H1 (cell line): Measurements from ENCODE around the gene SND1. TPM values are rescaled to one million over a fixed set of nuclear protein-coding genes. Genes with fewer than 3 reads are reported as not detected.

Experiments used
- CTCF ChIA-PET: fragments of 300-600 bp; sonication (Branson Sonifier 250); formaldehyde crosslinking; loops from one replicate; lab custom pipeline; 2021; ENCODE audit not compliant: partially characterized antibody; lab: Charles Lee
- POLR2A ChIA-PET: fragments of 300-600 bp; sonication (Branson Sonifier 250); formaldehyde crosslinking; loops from one replicate; lab custom pipeline; 2021; ENCODE audit warnings: inconsistent platforms; ENCODE audit not compliant: partially characterized antibody; lab: Charles Lee
- DNase-seq, 2 experiments: peaks; one replicate each; pipeline versions ENCODE4 v3.0.0 to v3.0.0-alpha.2; 2010 to 2022; ENCODE audit warnings: low spot score in 2 of 2, low read depth in 1 of 2, mixed read lengths in 1 of 2
- FAIRE-seq: peaks from 2 replicates; lab custom pipeline; 2011; peaks lifted over from hg19 to GRCh38; lab: Jason Lieb, UNC
- H2AFZ ChIP-seq: 2 replicates; pipeline ENCODE4 v1.8.1; 2012; ENCODE audit warnings: low read length, inconsistent platforms
- H2AK5ac ChIP-seq: 2 replicates; pipeline ENCODE4 v1.6.1; 2013; ENCODE audit warnings: low read depth, low read length
- H2BK120ac ChIP-seq: replicated peaks from 2 replicates; pipeline ENCODE3; 2013; ENCODE audit warnings: low read depth, low read length, inconsistent platforms
- H2BK12ac ChIP-seq: 2 replicates; pipeline ENCODE4 v1.6.1; 2013; ENCODE audit warnings: low read depth, low read length
- H2BK15ac ChIP-seq: 2 replicates; pipeline ENCODE4 v1.6.1; 2013; ENCODE audit warnings: low read length
- H2BK20ac ChIP-seq: 2 replicates; pipeline ENCODE4 v1.6.1; 2013; ENCODE audit warnings: low read length
- H2BK5ac ChIP-seq: 2 replicates; pipeline ENCODE4 v1.6.1; 2013; ENCODE audit warnings: low read depth, low read length
- H3K14ac ChIP-seq: 2 replicates; pipeline ENCODE4 v1.6.1; 2013; ENCODE audit warnings: inconsistent platforms; ENCODE audit not compliant: insufficient read length
- H3K18ac ChIP-seq: 2 replicates; pipeline ENCODE4 v1.6.1; 2013; ENCODE audit warnings: low read length; ENCODE audit errors: extremely low read depth
- H3K23ac ChIP-seq: 2 replicates; pipeline ENCODE4 v1.6.1; 2013; ENCODE audit warnings: inconsistent platforms; ENCODE audit not compliant: insufficient read length
- H3K23me2 ChIP-seq: 2 replicates; pipeline ENCODE4 v1.6.1; 2013; ENCODE audit warnings: low read depth, low read length
- H3K27ac ChIP-seq: 2 replicates; pipeline ENCODE4 v1.6.1; 2011; ENCODE audit warnings: low read depth, low read length, inconsistent platforms
- H3K27me3 ChIP-seq, 4 experiments: replicated peaks in 1 of 4; 1 replicate in 1 of 4; 2 replicates in 3 of 4; pipeline versions ENCODE4 v1.6.1 to v1.8.1; 2011 to 2013; ENCODE audit warnings: low read length in 3 of 4, mild to moderate bottlenecking in 3 of 4, inconsistent platforms in 2 of 4, mixed read lengths in 2 of 4, moderate library complexity in 1 of 4; ENCODE audit not compliant: control insufficient read depth in 3 of 4, insufficient read depth in 3 of 4; ENCODE audit errors: extremely low read depth in 1 of 4
- H3K36me3 ChIP-seq, 4 experiments: 2 replicates each; pipeline versions ENCODE4 v1.6.1 to v1.8.1; 2011 to 2013; ENCODE audit warnings: mild to moderate bottlenecking in 4 of 4, low read length in 3 of 4, moderate library complexity in 2 of 4, control low read depth in 1 of 4, inconsistent platforms in 1 of 4; ENCODE audit not compliant: insufficient read depth in 4 of 4, control insufficient read depth in 2 of 4
- H3K4ac ChIP-seq: replicated peaks from 2 replicates; pipeline ENCODE3; 2013; ENCODE audit warnings: low read length, low read depth, mixed read lengths, inconsistent platforms; ENCODE audit not compliant: insufficient read length
- H3K4me1 ChIP-seq, 4 experiments: replicated peaks in 1 of 4; 1 replicate in 1 of 4; 2 replicates in 3 of 4; pipeline versions ENCODE4 v1.6.1 to v1.8.1; 2011 to 2013; ENCODE audit warnings: low read length in 3 of 4, inconsistent platforms in 2 of 4, mixed read lengths in 1 of 4; ENCODE audit not compliant: insufficient read depth in 4 of 4, control insufficient read depth in 3 of 4
- H3K4me2 ChIP-seq, 2 experiments: 2 replicates each; pipeline versions ENCODE4 v1.6.1 to v1.8.1; 2011 to 2013; ENCODE audit warnings: low read depth in 2 of 2, low read length in 2 of 2, control low read depth in 1 of 2, inconsistent platforms in 1 of 2, mild to moderate bottlenecking in 1 of 2; ENCODE audit not compliant: insufficient read depth in 1 of 2
- H3K4me3 ChIP-seq, 4 experiments: fragments of 200-600, 300-600 bp in 1 of 4; sonication (generic), shearing (Covaris generic), sonication (Bioruptor Twin) in 1 of 4; 2 replicates each; pipeline versions ENCODE4 v1.5.1 to v1.8.1; 2011 to 2016; ENCODE audit warnings: low read length in 4 of 4, low read depth in 3 of 4, control low read depth in 2 of 4, inconsistent platforms in 2 of 4, mild to moderate bottlenecking in 2 of 4, mixed read lengths in 1 of 4, moderate library complexity in 1 of 4; ENCODE audit not compliant: insufficient read depth in 2 of 4; ENCODE audit errors: extremely low read depth in 1 of 4
- H3K56ac ChIP-seq: replicated peaks from 2 replicates; pipeline ENCODE3; 2013; ENCODE audit warnings: low read depth, mild to moderate bottlenecking, mixed read lengths, low read length, inconsistent platforms; ENCODE audit not compliant: insufficient read length
- H3K79me1 ChIP-seq: 2 replicates; pipeline ENCODE4 v1.6.1; 2013; ENCODE audit warnings: low read depth, low read length, control low read depth
- H3K79me2 ChIP-seq, 2 experiments: 2 replicates each; pipeline versions ENCODE4 v1.6.1 to v1.8.1; 2012 to 2013; ENCODE audit warnings: low read length in 2 of 2, mild to moderate bottlenecking in 2 of 2, inconsistent platforms in 1 of 2; ENCODE audit not compliant: insufficient read depth in 2 of 2, control insufficient read depth in 1 of 2
- H3K9ac ChIP-seq, 4 experiments: replicated peaks in 1 of 4; 1 replicate in 1 of 4; 2 replicates in 3 of 4; pipeline versions ENCODE4 v1.6.1 to v1.8.1; 2011 to 2013; ENCODE audit warnings: low read depth in 3 of 4, low read length in 3 of 4, control low read depth in 2 of 4, mild to moderate bottlenecking in 2 of 4, moderate library complexity in 2 of 4, inconsistent platforms in 1 of 4; ENCODE audit errors: extremely low read depth in 1 of 4
- H3K9me3 ChIP-seq, 2 experiments: 2 replicates each; pipeline versions ENCODE4 v1.6.1 to v1.8.1; 2012 to 2013; ENCODE audit warnings: mild to moderate bottlenecking in 2 of 2, moderate library complexity in 2 of 2, control low read depth in 1 of 2, inconsistent platforms in 1 of 2, low read depth in 1 of 2, low read length in 1 of 2, mixed read lengths in 1 of 2; ENCODE audit not compliant: insufficient read depth in 2 of 2
- H4K20me1 ChIP-seq, 2 experiments: replicated peaks in 1 of 2; 2 replicates each; pipeline versions ENCODE3 to v1.8.1; 2011 to 2013; ENCODE audit warnings: inconsistent platforms in 2 of 2, low read length in 2 of 2, mild to moderate bottlenecking in 1 of 2; ENCODE audit not compliant: insufficient read depth in 2 of 2, control insufficient read depth in 1 of 2
- H4K5ac ChIP-seq: 2 replicates; pipeline ENCODE4 v1.6.1; 2013; ENCODE audit warnings: low read length, low read depth, mixed read lengths, inconsistent platforms; ENCODE audit not compliant: insufficient read length
- H4K8ac ChIP-seq: 2 replicates; pipeline ENCODE4 v1.8.0; 2013; ENCODE audit warnings: mild to moderate bottlenecking, moderate library complexity, low read length, inconsistent platforms; ENCODE audit not compliant: insufficient read depth; ENCODE audit errors: extremely low read depth
- H4K91ac ChIP-seq: replicated peaks from 2 replicates; pipeline ENCODE3; 2013; ENCODE audit warnings: low read length, mixed read lengths, inconsistent platforms; ENCODE audit not compliant: insufficient read length
- CREB1 ChIP-seq: IDR thresholded peaks from 2 replicates; pipeline ENCODE4 v1.6.1; 2012; ENCODE audit warnings: inconsistent platforms
- CTBP2 ChIP-seq: IDR thresholded peaks from 2 replicates; pipeline ENCODE4 v1.7.0; 2011; ENCODE audit warnings: borderline replicate concordance, mild to moderate bottlenecking, moderate library complexity, mixed read lengths, low read length; ENCODE audit not compliant: insufficient read depth, insufficient read length
- EGR1 ChIP-seq: IDR thresholded peaks from 2 replicates; pipeline ENCODE4 v1.6.1; 2011; ENCODE audit warnings: low read depth, low read length, borderline replicate concordance
- FOSL1 ChIP-seq: IDR thresholded peaks from 2 replicates; pipeline ENCODE4 v1.6.1; 2011; ENCODE audit warnings: mild to moderate bottlenecking, low read depth, low read length, moderate library complexity; ENCODE audit not compliant: insufficient read depth
- MAFK ChIP-seq: IDR thresholded peaks from 2 replicates; pipeline ENCODE4 v1.6.1; 2012; ENCODE audit warnings: low read depth, mild to moderate bottlenecking, improper control_type of control experiment, low read length
- NANOG ChIP-seq: IDR thresholded peaks from 2 replicates; pipeline ENCODE4 v1.6.1; 2011; ENCODE audit warnings: low read length, low read depth, mild to moderate bottlenecking, inconsistent platforms; ENCODE audit not compliant: insufficient read depth, poor library complexity, severe bottlenecking
- POLR2A ChIP-seq, 2 experiments: IDR thresholded peaks; 1 replicate in 1 of 2; 2 replicates in 1 of 2; pipeline ENCODE4 v1.6.1; 2011; ENCODE audit warnings: low read depth in 2 of 2, low read length in 2 of 2, mild to moderate bottlenecking in 2 of 2; ENCODE audit errors: control extremely low read depth in 1 of 2
- RAD21 ChIP-seq, 2 experiments: IDR thresholded peaks in 1 of 2; conservative IDR thresholded peaks in 1 of 2; 2 replicates each; pipeline ENCODE4 v1.6.1; 2011; ENCODE audit warnings: low read depth in 2 of 2, low read length in 2 of 2, improper control_type of control experiment in 1 of 2, inconsistent platforms in 1 of 2, mild to moderate bottlenecking in 1 of 2, moderate library complexity in 1 of 2
- RBBP5 ChIP-seq: IDR thresholded peaks from 2 replicates; pipeline ENCODE4 v1.7.1; 2012; ENCODE audit warnings: low read depth, mild to moderate bottlenecking, inconsistent platforms, low read length, moderate library complexity, borderline replicate concordance
- RFX5 ChIP-seq: IDR thresholded peaks from 2 replicates; pipeline ENCODE4 v1.6.1; 2011; ENCODE audit warnings: low read depth, low read length, improper control_type of control experiment, borderline replicate concordance
- SIX5 ChIP-seq: IDR thresholded peaks from 2 replicates; pipeline ENCODE4 v1.6.1; 2011; ENCODE audit warnings: mild to moderate bottlenecking, low read depth, low read length
- YY1 ChIP-seq: IDR thresholded peaks from 2 replicates; pipeline ENCODE4 v1.6.1; 2011; ENCODE audit warnings: low read depth, mild to moderate bottlenecking, low read length
- ZNF274 ChIP-seq: IDR thresholded peaks from 2 replicates; pipeline ENCODE4 v1.7.0; 2012; ENCODE audit warnings: low read length, borderline replicate concordance; ENCODE audit errors: extremely low read depth
- WGBS, 2 experiments: shearing (Covaris generic) in 1 of 2; methylation state at CpG; one replicate each; pipeline versions ENCODE4 v1.1.6 to v1.1.7; 2013 to 2015; ENCODE audit warnings: low lambda C conversion rate in 2 of 2, mixed read lengths in 2 of 2, inconsistent platforms in 1 of 2, low coverage in 1 of 2, missing lambda C conversion rate in 1 of 2; ENCODE audit not compliant: insufficient replicate concordance in 2 of 2, insufficient coverage in 1 of 2, insufficient read length in 1 of 2; ENCODE audit errors: extremely low coverage in 1 of 2, missing lambda C conversion rate in 1 of 2; 5-methylcytosine and 5-hydroxymethylcytosine counted together
- polyA plus RNA-seq, 7 experiments: library from polyadenylated mRNA; depleted of rRNA in 3 of 7; stranded (reverse) in 5 of 7; unstranded in 2 of 7; fragments of >200 nt in 5 of 7; fragments of 200-250 nt in 2 of 7; gene quantifications; 1 replicate in 5 of 7; 2 replicates in 1 of 7; 4 replicates in 1 of 7; pipeline versions ENCODE4 v1.2.1 to v1.2.3, GENCODE V29; 2011 to 2013; ENCODE audit warnings: missing spikeins in 2 of 7, mixed read lengths in 2 of 7
- total RNA-seq: library from RNA; stranded (reverse); fragmentation: NEBNext Ultra II Directional; extraction: Animal tissue kit (Norgen Biotek cat#: 25700); gene quantifications from 2 replicates; pipeline ENCODE4 v1.2.1, GENCODE V29; 2021

SND1 gene
- total and polyA plus RNA-seq, 2 of the 8 experiments (the other 6 are each of a cell fraction or from before 2014, with no cell fraction given), result 122 to 290 TPM

DNA sequence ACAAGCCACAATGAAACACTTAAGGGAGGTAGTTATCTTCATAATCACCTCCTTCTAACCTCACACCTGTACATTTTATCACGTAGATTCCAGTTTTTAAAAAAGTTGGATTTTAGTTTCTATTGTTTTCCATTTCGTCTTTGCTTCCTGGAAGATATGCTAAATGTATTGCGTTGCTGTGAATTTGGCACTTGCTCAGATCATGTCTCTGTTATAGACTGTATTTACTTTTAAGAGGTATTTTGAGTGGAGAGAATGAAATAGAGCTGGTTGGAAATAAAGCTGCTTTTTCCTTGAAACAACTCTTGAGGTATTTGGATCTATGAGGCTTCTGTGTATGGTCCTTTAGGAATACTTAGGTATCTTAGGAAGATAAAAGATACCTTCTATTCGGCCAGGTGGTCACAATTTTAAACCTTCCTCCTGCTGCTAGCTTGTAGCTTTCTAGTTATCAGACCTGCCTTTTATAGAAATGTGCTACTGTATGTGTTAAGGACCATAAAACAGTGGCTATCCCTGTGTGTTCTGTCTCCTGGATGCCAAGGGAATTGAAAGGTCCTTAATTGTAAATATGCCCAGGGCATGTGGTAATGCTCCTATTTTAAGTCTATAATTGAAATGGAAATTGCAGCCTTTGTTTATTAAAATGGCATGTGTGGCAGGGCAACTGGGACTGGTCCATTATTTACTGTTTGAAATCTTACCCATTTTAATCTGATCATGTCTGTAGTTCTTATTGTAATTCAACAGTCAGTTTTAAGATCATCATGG is 147.7 kb downstream of the SND1 start:
- ChIA-PET CTCF (interaction anchor here (1.0 to 1.7 kb wide), 3 partner anchors 8 to 37 kb away, joined by 5 to 7 read pairs (median 7); no protein-coding TSS in a partner anchor), POLR2A (no interaction called here)
- Histone ChIP-seq H2AFZ (no peak overlapping the region), H3K36me3 (no peaks in the 10 kb centered on the region), H2AK5ac (no peak overlapping the region), H3K23ac (no peak overlapping the region), H3K4me3 (no peak overlapping the region), H3K4me2 (no peak overlapping the region), H2BK5ac (no peak overlapping the region), H4K91ac (no peak overlapping the region), H3K9me3 (no peaks in the 10 kb centered on the region), H2BK120ac (no peak overlapping the region), H4K8ac (no peak overlapping the region), H3K14ac (no peak overlapping the region), H2BK20ac (no peak overlapping the region), H3K4ac (no peak overlapping the region), H3K23me2 (no peaks in the 10 kb centered on the region), H3K56ac (no peak overlapping the region), H4K20me1 (peaks cover 2% of the 10 kb centered on the region in 2 experiments), H2BK15ac (no peak overlapping the region), H3K18ac (no peak overlapping the region), H3K27me3 (no peaks in the 10 kb centered on the region), H4K5ac (no peak overlapping the region), H3K79me1 (peaks cover 9% of the 10 kb centered on the region), H3K4me1 (peaks cover 3 to 11% (median 6%) of the 10 kb centered on the region in 4 experiments; a peak in 6 of 7 replicates), H3K27ac (no peak overlapping the region), H2BK12ac (no peak overlapping the region), H3K9ac (no peak overlapping the region), H3K79me2 (peaks cover 0 to 73% of the 10 kb centered on the region in 2 experiments; a peak in 3 of 4 replicates)
- 84% methylated on average over 4 of the region's 4 CpGs; no CpG with 5 or more reads in 1 of the 2 experiments for WGBS, 2 experiments
- DNase-seq, result no peak
- FAIRE-seq, result no peak
- TF ChIP-seq YY1 (no peak), MAFK (no peak), POLR2A (IDR thresholded peaks at IDR 0.05; ENCODE audit: control extremely low read depth in 1 of 2, low read depth in 2 of 2, low read length in 2 of 2) (no peak), ZNF274 (no peak), RFX5 (no peak), CTBP2 (no peak), RAD21 (IDR thresholded peaks at IDR 0.05 in 1 of 2, conservative IDR thresholded peaks at IDR 0.05 in 1 of 2; ENCODE audit: low read depth in 2 of 2, low read length in 2 of 2) (no peak), FOSL1 (no peak), NANOG (no peak), SIX5 (no peak), CREB1 (no peak), EGR1 (no peak), RBBP5 (no peak)
